NCI-H128 (cell line): ENCODE measurements around the gene SLC25A20.
"Not testable (repeated sequence)": the region's sequence is repeated elsewhere in the genome, so short reads cannot be mapped to it uniquely, and the experiment has no call there.

Experiments
- DNase-seq: peaks from one replicate; lab custom pipeline; 2025; ENCODE audit not compliant: unreplicated experiment; lab: John Stamatoyannopoulos, UW

SLC25A20 gene, protein sequence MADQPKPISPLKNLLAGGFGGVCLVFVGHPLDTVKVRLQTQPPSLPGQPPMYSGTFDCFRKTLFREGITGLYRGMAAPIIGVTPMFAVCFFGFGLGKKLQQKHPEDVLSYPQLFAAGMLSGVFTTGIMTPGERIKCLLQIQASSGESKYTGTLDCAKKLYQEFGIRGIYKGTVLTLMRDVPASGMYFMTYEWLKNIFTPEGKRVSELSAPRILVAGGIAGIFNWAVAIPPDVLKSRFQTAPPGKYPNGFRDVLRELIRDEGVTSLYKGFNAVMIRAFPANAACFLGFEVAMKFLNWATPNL

DNA sequence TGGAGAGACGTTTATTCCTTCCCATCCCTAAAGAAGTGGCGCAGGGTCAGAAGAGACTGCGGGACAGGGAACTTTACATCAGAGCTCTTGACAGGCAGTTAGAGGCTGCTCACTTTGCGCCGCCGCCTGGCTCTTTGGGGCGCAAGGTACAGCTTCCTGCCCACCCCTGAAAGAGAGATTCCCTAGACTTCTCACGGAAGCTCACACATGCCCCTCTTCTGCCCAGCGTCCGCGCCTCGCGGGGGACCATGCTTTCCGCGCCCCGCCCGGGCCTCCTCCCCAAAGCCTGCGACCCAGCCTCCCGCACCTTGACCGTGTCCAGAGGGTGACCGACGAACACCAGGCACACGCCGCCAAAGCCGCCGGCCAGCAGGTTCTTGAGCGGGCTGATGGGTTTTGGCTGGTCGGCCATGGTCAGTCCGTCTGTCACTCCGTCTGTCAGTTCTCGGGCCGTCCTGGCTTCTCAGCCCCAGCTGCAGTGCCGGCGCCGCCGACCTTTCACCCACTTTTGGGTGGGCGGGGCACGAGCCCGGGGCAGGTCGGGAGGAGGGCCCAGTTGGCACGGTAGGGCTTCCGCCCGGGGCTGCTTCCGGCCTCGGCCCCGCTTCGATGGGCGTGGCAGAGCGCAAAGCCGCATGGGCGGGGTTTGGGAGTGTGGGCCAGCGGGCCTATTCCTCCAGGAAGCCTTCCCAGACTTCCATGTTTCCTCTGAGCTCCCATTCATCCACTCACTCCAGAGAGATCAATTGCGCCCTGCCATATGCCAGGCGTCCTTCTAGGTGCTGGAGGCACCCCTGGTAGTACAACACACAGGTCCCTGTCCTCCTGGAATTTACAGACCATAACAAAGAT lies at the start of gene SLC25A20:
Gene SLC25A20, minus strand, starts transcription at position 500 of the 852 bp plus-strand sequence. Its CDS starts 88 bp downstream, at position 412.
- peak; percentile 64 for DNase-seq

DNA sequence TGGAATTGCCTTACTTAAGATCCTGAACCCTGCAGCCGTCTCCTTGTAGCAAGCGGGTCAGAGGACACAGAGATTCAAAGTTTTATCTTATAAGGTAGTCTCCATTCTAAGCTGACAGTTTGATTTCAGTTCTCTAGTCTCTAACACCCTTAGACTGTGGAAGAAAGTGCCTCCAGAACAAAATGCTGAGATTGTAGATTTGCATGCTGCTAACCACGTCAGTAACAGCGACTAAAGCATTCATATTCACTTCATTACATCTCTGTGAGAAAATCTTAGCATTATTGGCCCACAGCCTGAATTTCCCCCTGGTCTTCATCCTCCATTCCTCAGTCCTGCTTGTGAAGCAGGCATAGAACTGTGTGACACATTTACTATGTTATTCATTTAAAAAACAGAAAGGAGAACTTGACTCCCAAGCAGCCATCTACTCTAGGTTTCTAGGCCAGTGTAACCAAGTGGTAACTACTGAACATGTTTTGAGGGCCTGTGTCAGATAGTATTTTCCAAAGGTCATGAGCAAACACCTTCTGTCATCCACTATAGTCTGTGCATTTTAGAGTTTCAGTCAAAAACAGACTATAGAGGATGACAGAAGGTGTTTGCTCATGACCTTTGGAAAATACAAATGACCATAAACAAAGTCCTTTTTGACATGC lies 47.3 kb upstream of the SLC25A20 start:
- DNase-seq = no peak

DNA sequence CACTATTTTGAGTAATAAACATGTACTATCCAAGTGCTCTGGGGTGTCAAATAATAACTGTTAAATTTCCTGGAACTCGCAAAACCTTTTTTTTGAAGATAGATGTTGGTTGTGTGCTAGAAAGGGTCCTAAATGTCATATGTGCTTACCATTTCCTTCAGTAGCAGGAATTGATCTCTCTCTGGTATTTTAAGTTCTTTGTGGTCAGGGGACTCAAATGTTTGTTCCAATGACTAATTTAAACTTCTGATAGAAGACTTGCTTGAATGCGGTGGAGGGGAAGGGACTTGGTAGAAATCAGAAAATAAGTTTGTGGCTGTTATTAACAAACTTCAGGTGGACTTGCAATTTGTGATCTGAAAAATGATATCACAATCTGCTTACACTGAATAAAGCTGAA lies 46.8 kb upstream of the SLC25A20 start:
- no peak for DNase-seq

DNA sequence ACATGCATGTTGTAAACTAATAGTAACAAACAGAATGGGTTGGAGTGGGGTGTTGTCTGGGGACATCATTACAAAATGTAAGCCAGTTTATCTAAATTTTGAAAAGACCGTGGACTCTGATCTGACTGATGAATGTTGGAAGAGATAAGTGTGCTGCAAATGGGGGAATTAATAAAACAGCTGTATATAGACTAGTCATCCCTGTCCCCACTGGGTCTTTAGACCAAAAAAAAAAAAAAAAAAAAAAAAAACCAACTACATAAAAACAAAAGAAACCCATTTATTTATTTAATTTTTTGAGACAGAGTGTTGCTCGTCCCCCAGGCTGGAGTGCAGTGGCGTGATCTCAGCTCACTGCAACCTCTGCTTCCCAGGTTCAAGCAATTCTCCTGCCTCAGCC lies 40.0 kb upstream of the SLC25A20 start:
- no peak for DNase-seq

DNA sequence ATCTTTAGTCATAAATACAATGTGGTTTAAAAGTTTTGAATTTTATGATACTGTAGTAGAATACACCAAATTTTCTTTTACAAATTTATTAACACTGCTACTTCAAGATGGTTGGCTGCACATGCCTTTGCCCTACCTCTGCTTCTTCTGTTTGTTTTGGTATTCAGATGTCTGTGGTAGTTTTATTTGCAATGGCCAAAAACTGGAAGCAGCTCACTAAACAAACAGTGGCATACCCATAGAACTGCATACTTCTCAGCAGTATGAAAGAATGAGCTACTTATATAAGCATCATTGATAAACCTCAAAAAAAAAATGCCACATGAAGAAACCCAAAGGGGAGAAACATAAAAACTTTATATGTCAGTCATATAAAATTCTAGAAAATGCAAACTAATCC lies 39.5 kb upstream of the SLC25A20 start:
- DNase-seq = no peak

DNA sequence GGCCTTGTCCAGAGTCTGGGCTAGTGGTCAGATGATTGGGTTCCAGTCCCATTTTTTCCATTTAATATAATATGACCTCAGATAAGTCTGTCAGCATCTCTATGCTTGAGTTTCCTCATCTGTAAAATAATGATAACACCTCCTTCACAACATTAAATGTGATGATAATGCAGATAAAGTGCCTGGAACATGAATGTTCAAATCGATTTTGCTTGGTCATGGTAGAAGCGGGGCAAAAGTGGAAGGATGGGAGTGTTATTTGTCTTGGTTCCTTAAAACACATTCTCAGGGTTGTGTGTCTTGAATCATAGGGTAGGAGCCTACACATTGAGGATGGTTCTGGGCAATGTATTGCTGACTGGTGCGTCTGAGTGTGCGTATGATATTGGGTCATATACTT lies 36.8 kb upstream of the SLC25A20 start:
- no peak for DNase-seq

DNA sequence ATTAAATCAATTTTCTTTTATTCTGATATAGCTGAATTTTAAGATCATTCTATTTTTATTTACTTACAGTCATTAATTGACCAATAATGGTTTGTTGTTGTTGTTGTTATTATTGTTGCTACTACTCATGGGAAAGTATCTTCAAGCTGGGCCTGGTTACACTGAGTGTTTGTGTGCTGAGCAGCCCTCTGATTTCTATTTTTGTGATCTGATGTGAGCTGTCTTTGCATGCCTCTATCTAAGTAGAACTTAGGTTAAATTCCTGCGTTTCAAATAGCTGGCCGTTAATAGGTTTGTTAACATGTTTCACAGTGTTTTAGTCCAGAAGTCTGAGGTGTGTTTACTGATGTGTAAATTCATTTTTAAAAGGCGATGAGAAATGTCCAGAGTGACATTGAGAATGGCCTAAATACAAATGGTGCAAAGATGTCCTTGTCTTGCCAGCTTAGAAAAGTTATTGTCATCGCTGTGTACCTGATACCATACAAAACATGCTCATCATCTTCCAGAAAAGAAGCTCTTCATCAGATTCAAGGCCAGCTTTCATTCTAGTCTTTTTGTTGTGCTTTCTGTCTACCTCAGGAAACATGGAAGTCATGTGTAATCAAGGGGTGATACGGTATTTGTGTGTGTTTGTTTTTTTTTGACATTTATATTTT lies 35.8 kb upstream of the SLC25A20 start:
- DNase-seq = no peak

DNA sequence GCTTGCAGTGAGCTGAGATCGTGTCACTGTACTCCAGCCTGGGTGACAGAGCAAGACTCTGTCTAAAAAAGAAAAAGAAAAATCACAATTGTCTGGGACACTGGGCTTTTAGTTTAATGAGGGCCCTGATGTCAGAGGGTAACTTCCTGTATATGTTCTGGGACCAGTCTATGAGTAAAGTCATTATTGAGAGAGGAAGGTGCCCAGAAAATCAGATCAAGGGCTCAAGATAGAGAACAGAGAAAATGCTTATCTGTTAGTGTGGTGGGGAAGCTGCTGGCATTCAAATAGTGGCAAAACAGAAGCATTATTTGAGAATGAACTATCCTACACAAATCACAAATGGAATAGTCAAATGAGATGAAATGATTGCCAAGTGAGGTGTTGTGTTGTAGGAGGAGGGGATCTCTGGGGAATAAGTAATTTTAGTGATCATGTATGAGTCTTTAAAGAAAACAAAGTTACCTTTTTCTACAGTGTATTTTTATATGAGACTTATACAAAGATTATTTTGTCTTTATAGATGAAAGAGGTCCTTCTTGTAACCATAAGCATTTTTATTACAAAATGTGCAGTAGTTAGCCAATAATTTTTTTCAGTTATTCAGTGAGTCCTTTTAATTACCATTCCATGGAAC lies 33.4 kb upstream of the SLC25A20 start:
- no peak for DNase-seq

DNA sequence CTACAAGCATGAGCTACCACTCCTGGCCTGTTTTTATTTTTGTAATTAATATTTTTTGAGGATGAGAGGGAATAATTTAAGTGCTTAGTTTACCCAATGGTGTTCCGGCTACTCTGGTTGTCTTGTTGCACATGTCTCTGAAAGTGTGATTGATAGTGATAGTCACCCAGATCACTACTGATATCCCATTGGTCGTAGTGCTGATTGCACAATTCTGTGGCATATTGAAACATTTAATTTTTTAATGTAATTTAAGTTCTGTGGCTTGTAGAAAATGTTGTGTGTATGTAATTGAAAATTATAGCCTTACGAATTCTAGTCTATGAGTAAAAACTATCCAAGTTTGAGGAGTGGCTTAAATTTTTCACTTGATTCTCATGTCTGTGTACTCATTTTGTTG lies 31.9 kb upstream of the SLC25A20 start:
- no peak for DNase-seq

DNA sequence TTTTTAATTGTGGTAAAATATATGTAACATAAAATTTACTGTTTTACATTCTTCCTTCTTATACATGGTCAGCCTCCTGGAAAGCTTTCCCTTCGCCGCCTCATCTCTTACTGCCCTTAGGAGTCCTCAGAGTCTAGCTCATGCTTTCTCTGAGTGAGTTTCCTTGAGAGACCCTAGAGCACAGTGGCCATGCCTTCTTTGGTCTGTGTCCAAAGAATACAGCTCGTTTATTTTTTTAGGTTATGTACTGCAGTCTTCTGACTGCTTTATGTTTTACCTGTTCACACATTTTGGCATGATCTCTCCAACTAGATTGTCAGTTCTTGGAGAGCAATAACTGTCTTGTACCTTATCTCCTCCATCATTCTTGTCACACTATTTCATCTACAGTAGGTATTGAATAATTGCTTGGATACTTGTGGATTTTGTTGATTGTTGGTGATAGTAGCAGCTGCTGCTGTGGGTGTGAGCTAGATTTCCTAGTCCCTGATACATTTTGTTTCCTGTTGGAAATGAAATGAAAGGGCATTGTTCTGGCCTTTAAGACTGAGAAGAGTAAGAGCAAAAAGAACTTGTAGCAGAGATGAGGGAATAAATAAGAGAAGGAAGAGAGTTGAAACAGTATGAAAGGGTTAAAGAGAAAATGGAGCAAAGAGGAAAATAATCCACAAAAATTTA lies 30.8 kb upstream of the SLC25A20 start:
- no peak for DNase-seq

DNA sequence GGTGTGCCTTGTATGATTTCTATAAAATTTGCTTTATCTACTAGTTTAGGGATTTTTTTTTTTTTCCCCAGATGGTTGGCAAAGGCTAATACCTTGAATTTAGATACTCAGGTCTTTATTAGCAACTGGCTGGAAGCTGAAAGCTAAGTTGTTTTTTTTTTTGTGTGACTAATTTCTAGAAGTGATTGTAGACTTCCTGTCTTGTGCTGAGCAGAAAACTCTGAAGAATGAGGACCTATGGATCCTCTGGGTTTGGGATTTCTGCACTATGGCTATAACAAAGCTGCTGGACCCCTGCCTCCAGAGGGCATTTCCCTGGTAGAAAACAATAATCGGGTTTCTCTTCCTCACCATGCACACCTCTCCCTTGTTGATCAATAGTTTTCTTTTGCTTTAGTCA lies 30.0 kb upstream of the SLC25A20 start:
- no peak for DNase-seq

DNA sequence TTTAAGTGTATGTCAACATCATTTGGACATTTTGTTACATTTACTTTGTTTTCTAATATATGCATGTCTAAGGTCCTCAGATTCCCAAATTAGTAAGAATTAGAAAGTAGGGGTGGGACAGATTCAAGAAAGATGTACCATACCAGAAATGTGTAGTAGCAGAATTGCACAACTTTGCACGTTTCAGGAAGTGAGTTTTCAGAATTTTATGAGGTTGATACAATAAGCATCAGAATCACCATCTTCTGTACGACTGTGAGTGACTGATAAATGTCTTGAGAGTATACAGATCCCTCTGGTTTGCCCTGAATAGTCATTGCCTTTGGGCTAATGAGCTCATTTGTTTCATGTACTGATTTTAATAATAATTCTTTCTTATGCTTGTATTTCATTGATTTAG lies 29.2 kb upstream of the SLC25A20 start:
- DNase-seq = no peak

DNA sequence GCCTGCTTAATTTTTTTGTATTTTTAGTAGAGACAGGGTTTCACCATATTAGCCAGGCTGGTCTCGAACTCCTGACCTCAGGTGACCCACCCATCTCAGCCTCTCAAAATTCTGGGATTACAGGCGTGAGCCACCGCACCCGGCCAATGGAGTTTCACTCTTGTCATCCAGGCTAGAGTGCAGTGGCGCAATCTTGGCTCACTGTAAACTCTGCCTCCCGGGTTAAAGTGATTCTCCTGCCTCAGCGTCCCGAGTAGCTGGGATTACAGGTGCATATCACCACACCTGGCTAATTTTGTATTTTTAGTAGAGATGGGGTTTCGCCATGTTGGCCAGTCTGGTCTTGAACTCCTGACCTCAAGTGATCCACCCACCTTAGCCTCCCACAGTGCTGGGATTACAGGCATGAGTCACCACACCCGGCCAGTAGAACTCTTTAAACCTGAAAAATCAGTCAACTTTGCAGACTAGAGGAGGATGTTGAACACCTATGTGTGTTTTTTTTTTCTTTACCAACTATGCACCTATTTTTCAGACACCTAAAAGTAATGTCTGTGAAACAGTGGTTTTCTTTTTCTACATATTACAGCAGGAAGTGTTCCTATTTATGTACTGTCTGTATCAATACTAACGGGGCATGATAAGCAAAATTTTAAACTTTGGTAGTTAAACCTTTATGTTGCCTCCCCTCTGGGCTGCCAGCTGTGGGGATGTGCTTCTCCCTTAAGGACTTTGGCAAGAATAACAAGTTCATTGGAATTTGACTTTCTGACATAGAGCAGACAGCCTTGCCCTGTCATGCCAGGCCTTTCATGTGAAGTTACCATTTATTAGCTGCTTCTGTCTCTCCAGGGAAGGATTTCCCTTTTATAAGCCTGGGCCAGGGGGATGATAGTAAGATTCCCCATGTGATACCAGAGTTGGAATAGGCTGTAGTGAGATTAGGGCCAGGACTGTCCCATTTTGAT lies 28.0 kb upstream of the SLC25A20 start:
- DNase-seq = no peak

DNA sequence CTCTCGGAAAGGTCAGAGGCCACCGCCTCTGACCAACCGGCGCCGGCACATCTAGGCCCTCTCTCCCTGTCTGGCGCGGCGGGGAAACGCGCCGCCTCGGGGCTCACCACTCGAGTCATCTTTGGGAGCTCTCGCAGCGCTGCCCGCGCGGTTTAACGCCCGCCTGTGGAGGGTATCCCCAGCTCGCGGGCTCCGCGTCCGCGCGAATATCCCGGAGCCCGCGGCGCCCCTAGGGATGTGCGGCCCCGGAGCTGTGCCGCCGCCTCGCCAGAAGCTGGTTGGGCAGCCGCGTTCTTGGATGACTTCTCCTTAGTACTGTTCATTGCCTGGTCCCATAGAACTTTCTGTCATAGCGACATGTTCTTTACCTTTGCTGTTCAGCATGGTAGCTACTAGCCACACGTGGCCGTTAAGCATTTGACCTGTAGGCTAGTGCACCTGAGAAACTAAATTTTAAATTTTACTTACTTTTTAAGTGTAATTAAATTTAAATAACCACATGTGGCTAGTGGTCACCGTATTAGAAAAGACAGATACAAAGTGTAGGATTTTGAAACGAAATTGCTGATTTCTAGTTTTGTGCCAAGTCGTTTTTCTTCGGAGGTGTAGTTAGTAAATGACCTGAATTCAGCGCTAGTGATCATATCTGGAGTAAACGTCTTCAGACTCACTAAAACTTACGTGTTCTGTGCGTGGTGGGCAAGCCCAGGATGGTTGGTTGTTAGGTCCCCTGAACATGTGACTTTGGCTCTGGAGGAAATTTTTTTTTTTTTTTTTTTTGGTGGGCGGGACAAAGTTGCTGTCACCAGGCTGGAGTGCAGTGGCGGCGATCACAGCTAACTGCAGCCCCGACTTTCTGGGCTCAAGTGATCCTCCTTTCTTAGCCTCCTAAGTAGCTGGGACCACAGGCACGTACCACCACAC lies 20.8 kb upstream of the SLC25A20 start:
- no peak for DNase-seq

DNA sequence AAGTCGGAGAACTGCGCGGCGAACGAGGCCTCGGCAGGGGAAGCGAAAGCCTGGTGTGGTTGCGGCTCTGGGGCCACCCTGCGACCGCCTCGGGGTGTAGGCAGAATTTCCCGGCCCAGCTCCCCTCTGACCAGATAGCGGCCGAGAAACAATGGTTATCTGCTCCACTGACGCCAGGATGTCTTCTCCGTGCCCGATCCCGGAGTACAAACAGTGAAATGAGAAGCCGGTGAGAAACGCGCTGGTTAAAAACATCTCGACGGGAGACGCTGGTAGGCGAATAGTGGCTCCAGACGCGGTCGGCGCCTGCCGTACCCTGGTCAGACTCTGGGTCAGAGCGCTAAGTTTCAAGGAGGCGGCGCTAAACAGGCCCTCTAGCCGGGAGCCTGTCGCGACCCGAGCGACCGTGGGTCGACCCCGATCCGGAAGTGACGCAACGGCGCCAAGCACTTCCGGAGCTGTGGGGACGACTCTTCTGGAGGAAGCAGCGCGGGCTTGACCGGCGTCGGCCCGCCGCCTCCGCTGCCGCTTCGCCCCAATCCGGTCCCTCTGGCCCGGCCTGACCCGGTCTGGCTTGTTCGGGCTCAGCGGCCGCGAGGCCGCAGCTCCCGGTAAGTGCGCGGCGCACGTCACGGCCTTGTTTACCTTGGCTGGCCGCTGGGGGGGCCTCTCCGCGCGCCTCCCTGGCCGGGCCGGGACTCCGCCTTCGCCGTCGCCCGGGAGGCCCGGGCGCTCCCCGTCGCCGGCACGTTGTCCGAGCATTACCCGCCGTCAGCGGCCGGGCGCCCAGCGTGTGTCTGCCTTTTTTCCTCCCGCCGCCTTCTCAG lies 19.9 kb upstream of the SLC25A20 start, which contains the start of gene ARIH2:
Gene ARIH2, plus strand, starts transcription at position 455 of the 827 bp plus-strand sequence. CDS start 8,717 bp downstream, outside the sequence.
- DNase-seq = peak; percentile 27

DNA sequence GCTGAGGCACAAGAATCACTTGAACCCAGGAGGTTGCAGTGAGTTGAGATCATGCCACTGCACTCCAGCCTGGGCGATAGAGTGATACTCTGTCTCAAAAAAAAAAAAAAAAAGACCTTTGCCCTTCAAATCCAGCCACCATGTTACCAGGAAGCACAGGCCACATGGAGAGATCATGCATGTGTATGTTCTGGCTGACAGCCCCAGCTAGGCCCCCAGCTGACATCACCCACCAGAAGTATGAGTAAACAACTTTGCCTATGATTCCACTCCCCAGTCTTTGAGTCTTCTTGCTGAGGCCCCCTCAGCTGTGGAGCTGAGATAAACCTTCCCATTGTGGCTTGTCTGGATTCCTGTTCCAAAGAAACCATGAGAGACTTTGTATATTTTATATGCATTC lies 16.6 kb upstream of the SLC25A20 start:
- DNase-seq = no peak

DNA sequence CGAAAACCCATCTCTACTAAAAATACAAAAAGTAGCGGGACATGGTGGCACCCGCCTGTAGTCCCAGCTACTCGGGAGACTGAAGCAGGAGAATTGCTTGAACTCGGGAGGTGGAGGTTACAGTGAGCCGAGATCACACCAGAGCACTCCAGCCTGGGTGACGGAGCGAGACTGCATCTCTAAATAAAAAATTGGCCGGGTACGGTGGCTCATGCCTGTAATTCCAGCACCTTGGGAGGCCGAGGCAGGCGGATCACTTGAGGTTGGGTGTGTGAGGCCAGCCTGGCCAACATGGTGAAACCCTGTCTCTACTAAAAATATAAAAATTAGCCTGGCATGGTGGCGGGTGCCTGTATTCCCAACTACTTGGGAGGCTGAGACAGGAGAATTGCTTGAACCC lies 8.3 kb upstream of the SLC25A20 start:
- not testable (repeated sequence) for DNase-seq
